T1000 (cell line): ENCODE measurements around the gene FAM186B.
A peak's percentile ranks its signal among the peaks of the same experiment; 100 is the strongest.

Experiments
- DNase-seq: peaks from one replicate; lab custom pipeline; 2025; ENCODE audit warnings: mixed read lengths; lab: John Stamatoyannopoulos, UW

Gene FAM186B

GRCh38 chr12:49609059-49609874 lies 3.8 kb upstream of the FAM186B start:
- DNase-seq, result no peak

GRCh38 chr12:49604856-49605255 lies 583 bp downstream of the FAM186B start:
- no peak for DNase-seq

- no peak for DNase-seq
Measured at GRCh38 chr12:49603721-49604120, 1.7 kb downstream of the FAM186B start.

- no peak for DNase-seq
Measured at GRCh38 chr12:49599961-49600360, 5.5 kb downstream of the FAM186B start.

GRCh38 chr12:49598527-49598926 lies 6.9 kb downstream of the FAM186B start:
- no peak for DNase-seq

GRCh38 chr12:49588721-49589516 lies 16.5 kb downstream of the FAM186B start:
- peak; percentile 92 for DNase-seq

- DNase-seq, result no peak
Measured at GRCh38 chr12:49588281-49588680, 17.2 kb downstream of the FAM186B start.

- no peak for DNase-seq
Measured at GRCh38 chr12:49587174-49587908, 18.1 kb downstream of the FAM186B start.

GRCh38 chr12:49585477-49586459 lies 19.7 kb downstream of the FAM186B start:
- DNase-seq, result no peak

GRCh38 chr12:49584591-49584990 lies 20.8 kb downstream of the FAM186B start:
- DNase-seq, result no peak

GRCh38 chr12:49583366-49584094 lies 21.9 kb downstream of the FAM186B start:
- no peak for DNase-seq

- no peak for DNase-seq
Measured at GRCh38 chr12:49582850-49583249, 22.6 kb downstream of the FAM186B start.

GRCh38 chr12:49582201-49582600 lies 23.2 kb downstream of the FAM186B start:
- no peak for DNase-seq

GRCh38 chr12:49580572-49581535 lies 24.6 kb downstream of the FAM186B start:
- peak; percentile 100 for DNase-seq

- DNase-seq, result no peak
Measured at GRCh38 chr12:49578471-49579112, 26.8 kb downstream of the FAM186B start.

GRCh38 chr12:49577589-49578315 lies 27.7 kb downstream of the FAM186B start:
- DNase-seq, result no peak

- no peak for DNase-seq
Measured at GRCh38 chr12:49568442-49569162, 36.8 kb downstream of the FAM186B start.
